ENCODE data around the gene ASCL3. TPM values are rescaled to one million over a fixed set of nuclear protein-coding genes. Genes with fewer than 3 reads are reported as not detected.
"Not testable (repeated sequence)": the region's sequence is repeated elsewhere in the genome, so short reads cannot be mapped to it uniquely, and the experiment has no call there.

ASCL3 gene
- total and polyA plus RNA-seq, 4 donors, result not detected

DNA sequence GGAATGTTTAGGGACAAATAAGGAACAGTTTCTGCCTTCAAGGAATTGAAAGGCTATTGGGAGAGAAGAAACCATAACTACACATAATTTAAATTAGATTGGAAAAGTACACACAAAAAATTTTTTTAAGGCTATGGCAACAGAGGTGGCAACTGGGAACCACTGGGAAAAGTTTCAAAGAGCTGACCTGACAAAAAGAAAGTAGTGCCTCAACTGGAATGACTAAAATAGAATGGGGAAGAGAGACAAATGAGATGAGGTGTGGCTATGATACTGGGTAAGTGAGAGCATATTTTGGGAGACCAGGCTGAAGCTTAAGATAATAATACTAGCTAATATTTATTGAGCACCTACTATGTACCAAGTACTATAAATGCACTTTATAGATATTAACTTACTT is 34.7 kb downstream of the ASCL3 start:
- intact Hi-C loops (cut with DNase I), result no loop called here
- Histone ChIP-seq H3K4me1 (ENCODE audit: control insufficient read depth in 1 of 2, insufficient read depth in 2 of 2, low read length in 2 of 2) (no peaks in the 10 kb centered on the region), H3K4me3 (ENCODE audit: low read length in 2 of 2) (no peak overlapping the region), H3K9me3 (ENCODE audit: control insufficient read depth, low read length) (no peaks in the 10 kb centered on the region), H3K27me3 (ENCODE audit: control insufficient read depth in 1 of 2, insufficient read depth in 2 of 2, low read length in 1 of 2) (no peaks in the 10 kb centered on the region), H3K27ac (ENCODE audit: low read depth in 1 of 2, low read length in 2 of 2) (no peak overlapping the region), H3K36me3 (ENCODE audit: control insufficient read depth in 1 of 2, insufficient read depth in 2 of 2, low read length in 1 of 2) (no peaks in the 10 kb centered on the region)
- DNase-seq, result no peak
- no peak for ATAC-seq (ENCODE audit: low FRiP score)

DNA sequence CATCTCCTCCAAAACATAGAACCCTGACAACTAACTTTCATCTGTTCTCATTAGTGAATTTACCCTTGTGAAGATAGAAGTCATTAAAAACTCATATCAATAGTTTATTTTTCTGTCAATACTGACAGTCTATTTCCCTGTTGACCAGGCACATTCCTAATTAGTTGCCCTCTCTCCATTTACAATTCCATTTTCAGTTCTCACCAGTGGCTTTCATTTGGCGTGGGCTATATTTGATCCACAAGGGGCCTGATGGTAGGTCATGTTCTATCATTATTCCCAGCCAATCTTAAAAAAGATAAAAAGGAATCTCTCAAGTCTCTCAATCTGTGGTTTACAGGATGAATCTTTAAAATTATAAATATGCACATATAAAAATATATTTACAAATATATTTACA is 35.7 kb downstream of the ASCL3 start:
- H3K27me3 ChIP-seq (ENCODE audit: control insufficient read depth in 1 of 2, insufficient read depth in 2 of 2, low read length in 1 of 2), result no peaks in the 10 kb centered on the region
- 90 to 94% methylated on average over 1 of the region's 1 CpG for WGBS, 2 donors
- ATAC-seq (ENCODE audit: low FRiP score), result no peak

DNA sequence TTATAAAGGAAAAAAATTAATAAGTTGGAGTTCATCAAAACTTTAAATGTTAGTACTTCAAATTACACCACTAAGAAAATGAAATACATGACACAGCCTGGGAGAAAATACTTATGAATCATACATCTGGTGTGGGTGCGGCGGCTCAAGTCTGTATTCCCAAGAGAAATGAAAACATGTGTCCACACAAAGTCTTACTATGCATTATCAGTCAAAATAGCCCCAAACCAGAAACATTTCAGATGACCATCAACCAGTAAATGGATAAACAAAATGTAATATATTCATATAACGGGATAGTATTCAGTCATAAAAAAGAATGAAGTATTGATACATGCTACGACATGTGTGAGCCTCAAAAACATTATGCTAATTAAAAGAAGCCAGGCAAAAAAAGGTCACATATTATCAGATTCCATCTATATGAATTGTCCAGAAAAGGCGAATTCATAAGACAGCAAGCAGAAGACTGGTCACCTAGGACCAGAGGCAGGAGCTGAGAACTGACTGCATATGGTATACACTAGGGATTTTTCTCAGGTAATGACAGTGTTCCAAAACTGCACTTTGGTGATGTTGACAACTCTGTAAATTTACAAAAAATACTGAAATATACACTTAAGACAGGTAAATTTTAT is 37.2 kb downstream of the ASCL3 start:
- intact Hi-C loops (cut with DNase I), result no loop called here
- Histone ChIP-seq H3K9me3 (ENCODE audit: control insufficient read depth, low read length) (no peaks in the 10 kb centered on the region), H3K27ac (ENCODE audit: low read depth in 1 of 2, low read length in 2 of 2) (no peak overlapping the region), H3K36me3 (ENCODE audit: control insufficient read depth in 1 of 2, insufficient read depth in 2 of 2, low read length in 1 of 2) (no peaks in the 10 kb centered on the region), H3K27me3 (ENCODE audit: control insufficient read depth in 1 of 2, insufficient read depth in 2 of 2, low read length in 1 of 2) (no peaks in the 10 kb centered on the region), H3K4me3 (ENCODE audit: low read length in 2 of 2) (no peak overlapping the region), H3K4me1 (ENCODE audit: control insufficient read depth in 1 of 2, insufficient read depth in 2 of 2, low read length in 2 of 2) (no peaks in the 10 kb centered on the region)
- DNase-seq (no peak), ATAC-seq (ENCODE audit: low FRiP score) (no peak)
- 54 to 63% methylated on average over 5 of the region's 5 CpGs for WGBS, 2 donors

More for the DNA sequence above, 35.7 kb downstream of the ASCL3 start:
- intact Hi-C loops (cut with DNase I), result no loop called here
- H3K36me3 ChIP-seq (ENCODE audit: control insufficient read depth in 1 of 2, insufficient read depth in 2 of 2, low read length in 1 of 2), result no peaks in the 10 kb centered on the region
- H3K4me3 ChIP-seq (ENCODE audit: low read length in 2 of 2), result no peak overlapping the region
- no peaks in the 10 kb centered on the region for H3K9me3 ChIP-seq (ENCODE audit: control insufficient read depth, low read length)
- no peak for DNase-seq
- no peaks in the 10 kb centered on the region for H3K4me1 ChIP-seq (ENCODE audit: control insufficient read depth in 1 of 2, insufficient read depth in 2 of 2, low read length in 2 of 2)
- no peak overlapping the region for H3K27ac ChIP-seq (ENCODE audit: low read depth in 1 of 2, low read length in 2 of 2)

DNA sequence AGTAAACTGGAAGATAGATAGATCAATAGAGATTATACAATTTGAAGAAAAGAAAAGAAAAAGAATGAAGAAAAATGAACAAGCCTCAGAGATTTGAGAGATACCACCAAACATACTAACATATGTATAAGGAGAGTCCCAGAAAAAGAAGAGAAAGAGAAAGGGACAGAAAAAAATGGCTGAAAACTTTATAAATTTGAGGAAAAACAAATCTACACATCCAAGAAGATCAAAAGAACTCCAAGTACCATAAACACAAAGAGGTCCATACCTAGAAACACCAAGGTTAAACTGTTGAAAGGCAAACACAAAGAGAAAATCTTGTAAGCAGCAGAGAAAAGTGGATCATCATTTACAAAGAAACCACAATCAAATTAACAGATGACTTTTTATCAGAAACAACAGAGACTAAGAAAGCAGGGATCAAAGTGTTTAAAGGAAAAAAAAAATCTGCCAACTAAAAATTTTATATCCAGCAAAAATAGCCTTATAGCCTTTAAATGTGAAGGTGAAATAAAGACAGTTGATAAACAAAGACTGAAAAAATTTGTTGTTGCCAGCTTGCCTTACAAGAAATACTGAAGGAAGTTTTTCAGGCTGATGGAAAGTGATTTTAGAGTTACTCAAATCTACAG is 43.6 kb downstream of the ASCL3 start:
- ATAC-seq (ENCODE audit: low FRiP score), result no peak
- peaks cover 3% of the 10 kb centered on the region for H3K9me3 ChIP-seq (ENCODE audit: control insufficient read depth, low read length)
- DNase-seq, result no peak
- H3K27me3 ChIP-seq (ENCODE audit: control insufficient read depth in 1 of 2, insufficient read depth in 2 of 2, low read length in 1 of 2), result no peaks in the 10 kb centered on the region
- intact Hi-C loops (cut with DNase I), result no loop called here
- H3K4me3 ChIP-seq (ENCODE audit: low read length in 2 of 2), result no peak overlapping the region
- H3K27ac ChIP-seq (ENCODE audit: low read depth in 1 of 2, low read length in 2 of 2), result no peak overlapping the region
- H3K4me1 ChIP-seq (ENCODE audit: control insufficient read depth in 1 of 2, insufficient read depth in 2 of 2, low read length in 2 of 2), result no peaks in the 10 kb centered on the region
- H3K36me3 ChIP-seq (ENCODE audit: control insufficient read depth in 1 of 2, insufficient read depth in 2 of 2, low read length in 1 of 2), result no peaks in the 10 kb centered on the region

DNA sequence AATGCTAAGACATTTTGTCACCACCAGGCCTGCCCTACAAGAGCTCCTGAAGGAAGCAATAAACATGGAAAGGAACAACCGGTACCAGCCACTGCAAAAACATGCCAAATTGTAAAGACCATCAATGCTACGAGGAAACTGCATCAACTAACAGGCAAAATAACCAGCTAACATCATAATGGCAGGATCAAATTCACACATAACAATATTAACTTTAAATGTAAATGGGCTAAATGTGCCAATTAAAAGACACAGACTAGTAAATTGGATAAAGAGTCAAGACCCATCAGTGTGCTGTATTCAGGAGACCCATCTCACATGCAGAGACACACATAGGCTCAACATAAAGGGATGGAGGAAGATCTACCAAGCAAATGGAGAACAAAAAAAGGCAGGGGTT is 51.6 kb downstream of the ASCL3 start:
- H3K4me1 ChIP-seq (ENCODE audit: control insufficient read depth in 1 of 2, insufficient read depth in 2 of 2, low read length in 2 of 2); ATAC-seq (ENCODE audit: low FRiP score); H3K4me3 ChIP-seq (ENCODE audit: low read length in 2 of 2); DNase-seq; H3K27ac ChIP-seq (ENCODE audit: low read depth in 1 of 2, low read length in 2 of 2); H3K27me3 ChIP-seq (ENCODE audit: control insufficient read depth in 1 of 2, insufficient read depth in 2 of 2, low read length in 1 of 2); H3K9me3 ChIP-seq (ENCODE audit: control insufficient read depth, low read length); intact Hi-C loops (cut with DNase I); H3K36me3 ChIP-seq (ENCODE audit: control insufficient read depth in 1 of 2, insufficient read depth in 2 of 2, low read length in 1 of 2): not testable (repeated sequence)
- WGBS, 2 donors, result 93 to 94% methylated on average over 2 of the region's 2 CpGs

Other genes starting within 250 kb of the ASCL3 start
- 10 to 100 TPM; 15.6 to 25.3 TPM for gene AKIP1, start 31.8 kb downstream of the ASCL3 start, total RNA-seq
- gene AKIP1, start 31.8 kb downstream of the ASCL3 start, polyA plus RNA-seq, result 10 to 100 TPM; 36.1 to 52.2 TPM
- not detected for gene C11orf16, start 10.1 kb downstream of the ASCL3 start, total RNA-seq
- gene C11orf16, start 10.1 kb downstream of the ASCL3 start, polyA plus RNA-seq, result not detected
- gene TMEM9B, start 21.4 kb upstream of the ASCL3 start, total RNA-seq, result 10 to 100 TPM; 23.6 to 26.0 TPM
- gene TMEM9B, start 21.4 kb upstream of the ASCL3 start, polyA plus RNA-seq, result 10 to 100 TPM; 20.8 to 28.7 TPM
- 1 to 10 TPM; 1.9 to 2.6 TPM for gene NRIP3, start 61.0 kb upstream of the ASCL3 start, total RNA-seq
- gene NRIP3, start 61.0 kb upstream of the ASCL3 start, polyA plus RNA-seq, result 1 to 10 TPM in 1 of 2 donors, under 1 TPM in 1; 0.63 to 1.3 TPM
- 1 to 10 TPM; 2.8 to 6.0 TPM for gene SCUBE2, start 148.6 kb upstream of the ASCL3 start, total RNA-seq
- gene SCUBE2, start 148.6 kb upstream of the ASCL3 start, polyA plus RNA-seq, result 1 to 10 TPM; 2.4 to 4.8 TPM

Measured in aorta (tissue), 5 donors.